Mucosa of descending colon (tissue), 3 donors: ENCODE results near the gene SUCNR1. TPM values are rescaled to one million over a fixed set of nuclear protein-coding genes. Genes with fewer than 3 reads are reported as not detected.

Experiments
- ATAC-seq: fragments of 200-7000 bp; cut with Tn5 transposase; one replicate; pipeline ENCODE4 v1.9.1; 2020; ENCODE audit warnings: mild to moderate bottlenecking, moderate library complexity
- DNase-seq, 3 donors: peaks; one replicate each; pipeline ENCODE4 v3.0.0-alpha.2; 2020
- H3K36me3 ChIP-seq: fragments of 200-600 bp; one replicate; pipeline ENCODE4 v1.8.0; 2021; ENCODE audit warnings: low read depth, mild to moderate bottlenecking
- H3K4me1 ChIP-seq: fragments of 200-600 bp; one replicate; pipeline ENCODE4 v1.8.0; 2021; ENCODE audit warnings: low read depth, mild to moderate bottlenecking
- H3K4me3 ChIP-seq: fragments of 200-600 bp; one replicate; pipeline ENCODE4 v1.8.0; 2021; ENCODE audit warnings: mild to moderate bottlenecking
- H3K9me3 ChIP-seq: fragments of 200-600 bp; one replicate; pipeline ENCODE4 v1.8.0; 2021; ENCODE audit warnings: mild to moderate bottlenecking
- intact Hi-C, 2 donors: fragments of 100-400 bp; cut with DNase I in 1 of 2; cut with micrococcal nuclease in 1 of 2; formaldehyde crosslinking; loops; one replicate each; pipeline versions ENCODE4 v1.11.0 to v1.11.1; 2022; cut with DNase I, micrococcal nuclease
- total RNA-seq, 3 donors: library from RNA; stranded (reverse); fragmentation: NEBNext Ultra II Directional in 2 of 3; extraction: Animal tissue kit (Norgen Biotek cat#: 25700) in 2 of 3; gene quantifications; one replicate each; pipeline versions ENCODE4 v1.2.1 to v1.2.4, GENCODE V29; 2021 to 2023
- TF ChIP-seq, protein P1 (sequence below): fragments of 200-600 bp; IDR thresholded peaks from one replicate; pipeline ENCODE4 v1.8.0; 2022; ENCODE audit warnings: antibody characterized with exemption, mild to moderate bottlenecking
- donor health status: DM: no; HTN: no; CAD: no; lungs with moderate emphysema.
- donor health status: DM: no; HTN: no; CAD: no.
- donor health status: DM: no; HTN: yes; CAD: no.

SUCNR1 gene
- total RNA-seq, 3 donors from 2014 or later: 0.35 to 0.65 (median 0.41) TPM

DNA sequence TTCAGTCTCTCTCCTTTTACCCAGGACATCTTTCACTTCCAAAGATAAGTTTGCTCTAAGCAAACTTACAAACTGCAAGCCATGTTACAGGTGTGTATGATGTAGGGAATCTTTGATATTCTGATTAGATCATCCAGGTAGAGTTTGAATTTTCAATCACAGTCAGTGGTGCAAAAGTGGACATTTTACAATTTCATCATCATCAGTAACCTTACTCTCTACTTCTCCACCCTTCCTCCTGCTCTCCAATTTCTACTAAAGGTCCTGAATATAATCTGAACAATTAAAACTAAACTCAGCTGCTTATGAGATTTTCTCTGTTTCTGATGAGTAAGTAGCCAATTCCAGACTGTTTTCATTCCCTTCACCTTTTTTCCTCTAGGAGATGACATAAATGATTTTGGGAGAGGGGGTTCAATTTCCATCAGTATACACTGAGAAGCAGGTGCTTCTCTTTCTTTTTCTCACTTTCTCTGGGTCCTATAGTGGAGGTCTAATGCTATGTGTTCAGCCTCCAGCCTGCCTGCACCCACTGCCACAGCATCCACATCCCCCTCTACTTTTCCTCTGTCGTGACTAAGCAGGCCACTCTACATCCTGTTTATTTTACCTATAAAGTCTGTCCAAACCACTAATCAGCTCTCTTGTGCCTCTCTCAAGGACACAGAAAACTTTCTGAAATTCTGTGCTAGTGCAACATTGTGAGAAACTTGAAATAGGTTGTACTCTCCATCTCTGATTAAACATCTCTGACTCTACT, 27.6 kb downstream of the SUCNR1 start:
- DNase-seq: no peak
- Histone ChIP-seq H3K4me3 (no peak overlapping the region), H3K9me3 (no peaks in the 10 kb centered on the region), H3K36me3 (no peaks in the 10 kb centered on the region), H3K4me1 (no peaks in the 10 kb centered on the region)
- TF ChIP-seq, protein P1, sequence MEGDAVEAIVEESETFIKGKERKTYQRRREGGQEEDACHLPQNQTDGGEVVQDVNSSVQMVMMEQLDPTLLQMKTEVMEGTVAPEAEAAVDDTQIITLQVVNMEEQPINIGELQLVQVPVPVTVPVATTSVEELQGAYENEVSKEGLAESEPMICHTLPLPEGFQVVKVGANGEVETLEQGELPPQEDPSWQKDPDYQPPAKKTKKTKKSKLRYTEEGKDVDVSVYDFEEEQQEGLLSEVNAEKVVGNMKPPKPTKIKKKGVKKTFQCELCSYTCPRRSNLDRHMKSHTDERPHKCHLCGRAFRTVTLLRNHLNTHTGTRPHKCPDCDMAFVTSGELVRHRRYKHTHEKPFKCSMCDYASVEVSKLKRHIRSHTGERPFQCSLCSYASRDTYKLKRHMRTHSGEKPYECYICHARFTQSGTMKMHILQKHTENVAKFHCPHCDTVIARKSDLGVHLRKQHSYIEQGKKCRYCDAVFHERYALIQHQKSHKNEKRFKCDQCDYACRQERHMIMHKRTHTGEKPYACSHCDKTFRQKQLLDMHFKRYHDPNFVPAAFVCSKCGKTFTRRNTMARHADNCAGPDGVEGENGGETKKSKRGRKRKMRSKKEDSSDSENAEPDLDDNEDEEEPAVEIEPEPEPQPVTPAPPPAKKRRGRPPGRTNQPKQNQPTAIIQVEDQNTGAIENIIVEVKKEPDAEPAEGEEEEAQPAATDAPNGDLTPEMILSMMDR: no peak
- intact Hi-C loops: no loop called here
- ATAC-seq: no peak

DNA sequence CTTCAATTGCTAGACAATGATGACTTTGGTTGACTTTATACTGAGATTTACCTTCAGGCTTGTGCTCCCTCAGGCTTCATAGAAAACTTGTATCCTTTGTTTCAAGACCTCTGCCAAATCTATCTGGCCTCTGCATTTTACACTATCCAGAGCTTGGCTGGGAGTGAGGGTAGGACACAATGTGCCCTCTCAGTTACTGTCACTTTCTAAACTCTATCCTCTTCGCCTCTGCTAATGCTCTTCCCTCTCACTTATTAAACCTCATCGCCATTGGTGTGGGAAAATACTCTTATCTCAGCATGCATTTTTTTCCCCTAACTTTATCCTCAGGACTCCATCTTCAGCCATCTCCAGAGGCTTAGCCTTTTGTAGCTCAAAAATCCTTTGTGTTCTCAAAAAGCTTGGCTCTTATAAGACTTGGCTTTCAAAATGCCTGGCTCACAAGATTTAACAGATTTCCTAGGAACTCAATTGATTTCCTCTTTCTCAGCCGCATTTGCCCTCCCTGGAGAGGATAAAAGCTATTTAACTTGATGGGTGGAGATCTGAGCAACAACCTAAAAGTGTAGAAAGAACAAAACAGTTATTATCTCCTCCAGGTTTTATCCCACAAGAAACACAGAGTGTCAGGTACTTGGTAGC, 28.3 kb downstream of the SUCNR1 start:
- no peak for DNase-seq
- Histone ChIP-seq H3K4me3 (no peak overlapping the region), H3K36me3 (no peaks in the 10 kb centered on the region), H3K4me1 (no peaks in the 10 kb centered on the region), H3K9me3 (no peaks in the 10 kb centered on the region)
- intact Hi-C loops: no loop called here
- ATAC-seq: no peak
- TF ChIP-seq, protein P1: no peak

DNA sequence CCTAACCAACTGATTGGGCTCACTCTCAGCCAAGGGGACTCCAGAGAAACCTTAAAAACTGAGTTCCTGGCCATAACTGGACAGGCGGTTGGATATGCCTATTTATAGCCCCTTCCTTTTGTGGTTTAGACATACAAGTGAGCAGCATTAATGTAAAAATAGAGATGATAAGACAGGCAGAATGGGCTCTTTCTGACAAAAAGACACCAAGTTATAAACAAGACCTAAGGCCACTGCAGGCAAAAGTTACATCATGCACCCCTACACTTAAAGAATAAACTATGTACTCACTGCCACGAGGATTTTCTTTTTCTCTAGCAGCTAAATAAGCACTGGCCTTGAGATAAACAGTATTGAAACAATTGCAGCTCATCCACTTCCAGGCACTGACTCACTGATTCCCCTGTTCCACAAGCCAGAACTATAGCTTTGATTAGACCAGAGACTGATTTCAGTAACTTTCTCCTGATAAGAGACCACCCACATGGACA, 30.1 kb downstream of the SUCNR1 start:
- Histone ChIP-seq H3K36me3 (no peaks in the 10 kb centered on the region), H3K4me1 (no peaks in the 10 kb centered on the region), H3K4me3 (no peak overlapping the region), H3K9me3 (no peaks in the 10 kb centered on the region)
- DNase-seq: peak in 1 of 3 donors; percentile 11
- ATAC-seq: no peak
- intact Hi-C loops: no loop called here
- TF ChIP-seq, protein P1: no peak

DNA sequence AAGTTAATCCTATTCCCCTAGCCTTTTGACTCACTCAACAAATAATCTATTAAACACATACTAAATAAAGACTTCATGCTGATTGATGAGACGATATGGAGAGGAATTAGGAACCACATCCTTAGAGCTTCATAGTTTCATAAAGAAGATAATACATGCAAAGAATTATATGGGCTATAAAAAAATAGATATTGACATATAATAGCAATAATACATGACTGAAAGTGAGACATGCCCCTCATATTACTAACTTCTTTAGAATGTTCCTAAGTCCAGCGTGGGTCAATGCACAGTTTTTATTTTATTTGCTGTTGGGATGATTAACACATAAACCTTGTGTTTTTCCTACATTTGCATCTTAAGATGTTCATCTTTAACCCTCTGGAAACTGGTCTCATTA, 32.2 kb downstream of the SUCNR1 start:
- Histone ChIP-seq H3K36me3 (no peaks in the 10 kb centered on the region), H3K4me3 (no peak overlapping the region), H3K4me1 (no peaks in the 10 kb centered on the region), H3K9me3 (no peaks in the 10 kb centered on the region)
- TF ChIP-seq, protein P1: no peak
- intact Hi-C loops: no loop called here
- no peak for DNase-seq
- no peak for ATAC-seq

DNA sequence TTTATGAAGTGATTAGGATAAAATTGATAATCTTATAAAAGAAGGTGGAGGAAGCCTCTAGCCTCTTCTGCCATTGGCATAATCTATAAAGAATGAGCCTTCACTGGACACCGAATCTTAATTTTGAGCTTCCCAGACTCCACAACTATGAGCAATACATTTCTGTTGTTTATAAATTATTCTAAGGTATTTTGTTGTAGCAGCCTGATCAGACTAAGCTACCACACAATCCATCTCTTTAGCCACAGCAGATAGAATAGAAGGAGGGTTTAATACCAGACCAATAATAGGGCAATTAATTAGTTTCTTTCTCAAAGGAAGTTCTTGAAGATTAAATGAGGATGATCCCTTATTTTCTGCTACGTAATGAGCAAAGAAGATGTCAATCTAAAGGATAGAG, 33.3 kb downstream of the SUCNR1 start:
- ATAC-seq (no peak), DNase-seq (no peak)
- Histone ChIP-seq H3K36me3 (no peaks in the 10 kb centered on the region), H3K9me3 (no peaks in the 10 kb centered on the region), H3K4me3 (no peak overlapping the region), H3K4me1 (no peaks in the 10 kb centered on the region)
- TF ChIP-seq, protein P1: no peak
- intact Hi-C loops: no loop called here
